Duodenal mucosa (tissue), 2 donors: ENCODE data around the gene KIF1A.

Experiments
- H3K27ac ChIP-seq: one replicate; pipeline ENCODE4 v1.7.0; 2013; ENCODE audit warnings: low read depth, low read length
- H3K27me3 ChIP-seq, 2 donors: one replicate each; pipeline ENCODE4 v1.7.0; 2013; ENCODE audit warnings: low read length in 2 of 2, control low read depth in 1 of 2; ENCODE audit not compliant: insufficient read depth in 2 of 2, control insufficient read depth in 1 of 2
- H3K36me3 ChIP-seq, 2 donors: one replicate each; pipeline ENCODE4 v1.7.0; 2013; ENCODE audit warnings: low read length in 2 of 2, control low read depth in 1 of 2; ENCODE audit not compliant: insufficient read depth in 2 of 2, control insufficient read depth in 1 of 2
- H3K4me1 ChIP-seq, 2 donors: one replicate each; pipeline ENCODE4 v1.7.0; 2013; ENCODE audit warnings: low read length in 2 of 2, control low read depth in 1 of 2; ENCODE audit not compliant: insufficient read depth in 2 of 2, control insufficient read depth in 1 of 2
- H3K4me3 ChIP-seq, 2 donors: one replicate each; pipeline ENCODE4 v1.7.0; 2013; ENCODE audit warnings: low read length in 2 of 2, low read depth in 1 of 2
- H3K9ac ChIP-seq, 2 donors: one replicate each; pipeline ENCODE4 v1.7.0; 2013; ENCODE audit warnings: low read length in 2 of 2, low read depth in 1 of 2
- H3K9me3 ChIP-seq, 2 donors: one replicate each; pipeline ENCODE4 v1.7.0; 2013; ENCODE audit warnings: low read length in 2 of 2, control low read depth in 1 of 2; ENCODE audit not compliant: control insufficient read depth in 1 of 2

Gene KIF1A

DNA sequence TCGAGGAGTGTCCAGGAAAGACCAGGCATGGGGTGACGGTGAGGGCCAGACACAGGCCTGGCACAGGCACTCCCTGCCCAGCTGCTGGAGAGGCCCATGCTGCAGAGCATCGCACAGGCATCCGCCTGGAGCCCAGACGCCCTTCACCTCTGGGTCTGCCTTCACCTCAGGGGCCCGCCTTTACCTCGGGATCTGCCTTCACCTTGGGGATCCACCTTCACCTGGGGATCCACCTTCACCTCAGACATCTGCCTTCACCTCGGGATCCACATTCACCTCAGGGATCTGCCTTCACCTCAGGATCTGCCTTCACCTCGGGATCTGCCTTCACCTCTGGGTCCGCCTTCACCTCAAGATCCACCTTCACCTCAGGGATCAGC lies 7.7 kb downstream of the KIF1A start:
- no peaks in the 10 kb centered on the region for H3K36me3 ChIP-seq
- H3K27me3 ChIP-seq, result peaks cover 0 to 4% of the 10 kb centered on the region in 2 donors

DNA sequence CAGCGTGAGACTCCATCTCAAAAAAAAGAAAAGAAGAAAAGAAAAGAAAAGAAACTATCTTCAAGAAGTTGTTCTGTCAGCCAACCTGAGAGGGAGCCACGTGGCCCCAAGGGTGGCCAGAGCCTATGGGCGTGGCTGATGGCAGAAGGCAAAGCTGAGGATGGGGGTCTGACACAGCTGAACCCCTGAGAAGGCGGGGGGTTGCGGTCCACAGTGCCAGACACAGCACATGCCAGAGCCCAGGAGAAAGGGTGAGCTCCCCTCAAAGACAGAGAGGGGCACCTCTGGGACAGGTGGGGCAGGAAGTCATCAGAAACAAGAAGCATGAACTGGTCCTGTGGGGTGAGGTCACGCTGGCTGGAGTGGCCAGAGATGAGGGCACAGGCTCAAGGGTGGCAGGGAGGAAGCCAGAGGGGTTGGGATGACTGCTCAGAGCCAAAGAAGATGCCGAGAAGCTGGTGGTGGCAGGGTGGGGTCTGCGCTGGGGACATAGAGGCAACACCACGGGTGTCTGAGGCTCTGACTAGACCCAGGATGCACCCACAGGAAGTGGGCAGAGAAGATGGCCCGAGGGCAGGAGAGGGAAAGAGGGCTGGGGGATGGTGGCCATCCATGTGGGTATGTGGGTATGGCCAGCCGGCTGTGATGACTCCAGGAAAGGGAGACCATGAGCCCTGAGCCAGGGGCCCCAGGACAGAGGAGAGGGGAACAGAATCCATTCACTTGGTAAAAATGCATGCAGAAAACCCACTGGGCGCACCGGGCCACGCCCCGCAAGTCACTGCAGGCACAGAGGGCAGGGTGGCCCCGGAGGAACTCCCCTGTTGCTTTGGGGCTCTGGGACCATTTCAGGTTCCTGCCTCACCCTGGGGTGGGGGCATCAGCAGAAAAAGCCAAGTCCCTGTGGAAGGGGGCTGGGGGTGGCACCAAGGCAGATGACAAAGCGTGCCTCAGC lies 8.4 kb downstream of the KIF1A start:
- no peaks in the 10 kb centered on the region for H3K27me3 ChIP-seq
- no peaks in the 10 kb centered on the region for H3K36me3 ChIP-seq
- no peak overlapping the region for H3K4me3 ChIP-seq
- no peak overlapping the region for H3K27ac ChIP-seq
- H3K4me1 ChIP-seq, result no peaks in the 10 kb centered on the region
- no peak overlapping the region for H3K9ac ChIP-seq
- peaks cover 0 to 7% of the 10 kb centered on the region in 2 donors for H3K9me3 ChIP-seq

More for the DNA sequence above, 7.7 kb downstream of the KIF1A start:
- Histone ChIP-seq H3K4me3 (no peak overlapping the region), H3K27ac (no peak overlapping the region), H3K9ac (no peak overlapping the region), H3K9me3 (peaks cover 0 to 7% of the 10 kb centered on the region in 2 donors), H3K4me1 (no peaks in the 10 kb centered on the region)

DNA sequence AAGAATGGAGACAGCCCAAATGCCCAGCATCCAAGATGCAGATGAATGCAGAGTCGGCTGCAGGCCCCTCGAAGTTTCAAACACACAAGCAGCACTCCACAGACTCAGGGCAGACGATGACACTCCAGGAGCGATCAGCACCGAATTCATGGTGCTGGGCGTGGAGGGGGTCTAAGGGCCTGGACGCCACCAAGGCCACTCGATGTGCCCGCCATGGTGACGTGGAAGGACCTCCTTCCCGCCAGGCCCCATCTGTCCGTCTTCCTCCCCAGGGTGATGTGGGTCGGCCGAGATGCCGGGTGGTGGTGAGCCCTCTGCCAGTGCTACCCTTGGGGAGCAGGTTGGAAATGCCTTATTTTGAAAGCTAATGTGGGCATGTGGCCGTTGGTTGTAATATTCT lies 9.4 kb downstream of the KIF1A start:
- Histone ChIP-seq H3K9me3 (peaks cover 0 to 7% of the 10 kb centered on the region in 2 donors), H3K4me3 (no peak overlapping the region), H3K36me3 (no peaks in the 10 kb centered on the region), H3K9ac (no peak overlapping the region), H3K4me1 (no peaks in the 10 kb centered on the region), H3K27ac (no peak overlapping the region), H3K27me3 (no peaks in the 10 kb centered on the region)

DNA sequence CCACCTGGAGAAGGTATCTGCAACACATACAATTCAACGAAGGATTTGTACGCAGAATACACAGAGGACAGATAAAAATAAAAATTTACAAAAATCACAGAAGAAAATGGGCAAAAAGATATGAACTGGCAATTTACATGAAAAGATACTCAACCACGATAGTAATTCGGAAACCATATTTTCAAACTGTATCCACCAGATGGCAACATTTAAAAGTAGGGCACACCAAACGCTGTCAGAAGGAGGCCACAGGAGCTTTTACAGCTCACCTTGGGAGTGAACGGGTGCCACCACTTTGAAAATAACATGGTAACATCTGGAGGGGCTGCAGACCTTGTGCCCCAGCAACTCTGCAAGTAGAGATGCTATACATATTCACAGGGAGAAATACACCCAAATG lies 9.8 kb downstream of the KIF1A start:
- Histone ChIP-seq H3K36me3 (no peaks in the 10 kb centered on the region), H3K4me1 (no peaks in the 10 kb centered on the region), H3K27ac (no peak overlapping the region), H3K9me3 (peaks cover 0 to 7% of the 10 kb centered on the region in 2 donors), H3K9ac (no peak overlapping the region), H3K27me3 (no peaks in the 10 kb centered on the region), H3K4me3 (no peak overlapping the region)

DNA sequence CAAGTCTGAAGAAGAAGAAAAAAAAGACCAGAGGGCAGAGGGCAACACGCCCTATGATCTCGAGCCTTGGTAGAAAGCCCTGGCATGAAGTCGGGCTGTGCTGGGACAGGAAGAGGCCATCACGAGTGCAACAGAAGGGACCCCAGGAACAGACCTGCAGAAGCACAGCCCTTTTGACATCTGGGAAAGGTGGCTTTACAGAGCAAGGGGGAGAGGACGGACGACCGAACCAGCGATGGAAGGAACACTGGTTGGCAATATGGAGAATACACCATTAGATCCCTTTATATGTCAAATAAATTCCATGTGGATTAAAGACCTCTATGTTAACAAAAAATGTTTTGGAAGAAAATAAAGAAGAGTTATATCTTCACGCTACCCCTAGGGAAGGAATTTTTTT lies 10.7 kb downstream of the KIF1A start:
- Histone ChIP-seq H3K36me3 (no peaks in the 10 kb centered on the region), H3K27ac (no peak overlapping the region), H3K9me3 (peaks cover 0 to 6% of the 10 kb centered on the region in 2 donors), H3K4me1 (no peaks in the 10 kb centered on the region), H3K9ac (no peak overlapping the region), H3K4me3 (no peak overlapping the region), H3K27me3 (no peaks in the 10 kb centered on the region)

DNA sequence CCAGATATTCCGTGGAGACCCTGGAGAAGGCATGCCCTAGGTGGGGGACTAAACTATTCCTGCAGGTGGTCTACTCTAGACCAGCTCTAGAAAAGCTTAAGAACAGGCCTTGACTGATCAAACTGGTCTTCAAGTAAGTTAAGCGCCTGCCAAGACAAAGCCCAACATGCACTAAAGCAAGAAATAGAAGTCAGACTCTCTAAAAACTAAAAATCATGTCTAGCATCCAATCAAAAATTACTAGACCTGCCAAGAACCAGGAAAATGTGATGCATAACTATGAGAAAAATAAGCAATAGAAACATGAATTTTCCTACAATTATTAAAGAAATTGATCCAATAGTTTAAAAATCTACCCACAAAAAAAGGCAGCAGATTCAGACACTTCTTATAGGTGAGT lies 13.6 kb downstream of the KIF1A start:
- Histone ChIP-seq H3K4me1 (no peaks in the 10 kb centered on the region), H3K27me3 (peaks cover 0 to 4% of the 10 kb centered on the region in 2 donors), H3K4me3 (no peak overlapping the region)

DNA sequence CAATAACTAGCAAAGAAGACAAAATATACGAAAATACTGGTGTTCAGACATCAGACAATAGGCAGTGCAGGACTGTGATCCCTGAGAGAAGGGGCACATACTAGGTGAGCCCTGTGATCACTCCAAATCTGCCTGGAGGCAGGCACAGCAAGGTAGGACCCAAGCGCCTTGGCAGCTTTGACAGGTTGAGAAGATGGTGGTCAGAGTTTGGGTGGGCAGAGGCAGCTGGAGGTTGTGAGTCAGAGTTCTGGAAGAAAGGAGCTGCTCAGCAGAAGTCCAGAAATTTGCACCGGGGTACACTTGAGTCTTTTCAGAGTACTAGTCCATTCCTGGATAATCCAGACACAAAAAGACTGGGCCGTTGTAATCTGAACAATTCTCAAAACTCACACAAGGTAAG lies 14.0 kb downstream of the KIF1A start:
- H3K4me1 ChIP-seq, result no peaks in the 10 kb centered on the region
- no peak overlapping the region for H3K9ac ChIP-seq
- H3K4me3 ChIP-seq, result no peak overlapping the region
- no peak overlapping the region for H3K27ac ChIP-seq
- no peaks in the 10 kb centered on the region for H3K36me3 ChIP-seq
- H3K9me3 ChIP-seq, result no peaks in the 10 kb centered on the region
- H3K27me3 ChIP-seq, result peaks cover 0 to 5% of the 10 kb centered on the region in 2 donors

More for the DNA sequence above, 13.6 kb downstream of the KIF1A start:
- no peak overlapping the region for H3K9ac ChIP-seq
- no peaks in the 10 kb centered on the region for H3K9me3 ChIP-seq
- H3K27ac ChIP-seq, result no peak overlapping the region
- no peaks in the 10 kb centered on the region for H3K36me3 ChIP-seq

DNA sequence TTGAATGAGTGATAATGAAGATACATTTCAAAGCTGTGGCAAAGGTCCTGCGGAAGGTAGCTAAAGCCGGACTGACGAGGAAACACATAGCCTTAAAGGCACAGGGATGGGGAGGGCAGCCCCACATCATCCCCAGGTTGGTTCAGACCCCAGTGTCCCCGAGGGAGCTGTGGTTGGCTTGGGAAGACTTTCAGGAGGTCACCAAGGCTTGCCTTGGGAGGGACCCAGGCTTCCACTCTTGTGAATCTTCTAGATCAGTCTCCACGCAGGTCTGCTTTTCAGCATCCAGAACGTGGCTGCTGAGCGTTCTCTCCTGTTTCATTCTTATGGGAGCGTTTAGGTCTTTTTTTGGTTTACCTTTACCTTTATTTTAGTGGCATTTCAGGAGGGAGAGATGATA lies 16.8 kb downstream of the KIF1A start:
- H3K4me1 ChIP-seq, result peaks cover 0 to 6% of the 10 kb centered on the region in 2 donors
- peaks cover 0 to 10% of the 10 kb centered on the region in 2 donors for H3K27me3 ChIP-seq
- H3K9ac ChIP-seq, result no peak overlapping the region
- H3K4me3 ChIP-seq, result no peak overlapping the region
- H3K9me3 ChIP-seq, result no peaks in the 10 kb centered on the region
- H3K27ac ChIP-seq, result no peak overlapping the region
- no peaks in the 10 kb centered on the region for H3K36me3 ChIP-seq

DNA sequence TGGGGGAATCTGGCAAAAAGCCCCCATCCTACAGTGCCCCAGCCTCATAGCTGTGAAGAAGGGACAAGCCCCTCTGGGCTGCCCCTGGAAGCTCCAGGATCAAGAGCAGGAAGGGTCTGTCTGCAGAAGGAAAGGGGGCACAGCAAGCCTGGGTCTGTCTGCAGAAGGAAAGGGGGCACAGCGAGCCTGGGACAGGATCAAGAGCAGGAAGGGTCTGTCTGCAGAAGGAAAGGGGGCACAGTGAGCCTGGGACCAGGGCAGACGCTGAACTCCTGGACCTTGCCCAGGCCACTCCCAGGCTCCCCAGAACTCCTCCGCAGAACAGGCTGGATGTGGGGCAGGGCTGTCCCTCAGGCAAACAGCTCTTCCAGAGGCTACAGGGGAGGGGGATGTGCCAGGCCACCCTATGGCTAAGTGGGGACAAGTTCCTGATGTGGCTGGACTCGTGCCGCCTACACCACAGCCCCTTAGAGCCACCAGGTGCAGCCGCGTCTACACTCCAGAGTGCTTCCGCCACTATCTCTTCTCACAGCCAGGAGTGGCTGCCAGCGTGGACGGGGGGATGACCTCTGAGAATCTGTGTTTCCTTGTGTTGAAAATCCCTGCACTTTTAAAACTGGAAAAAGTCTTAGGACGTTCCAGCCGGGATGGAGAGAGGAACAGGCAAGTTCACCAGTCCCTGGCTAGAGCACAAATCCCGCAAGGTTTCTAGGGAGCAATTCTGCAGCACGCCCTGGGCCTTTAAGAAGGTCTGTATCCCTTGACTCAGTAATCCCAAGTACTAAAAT lies 20.8 kb downstream of the KIF1A start:
- Histone ChIP-seq H3K4me1 (peaks cover 0 to 11% of the 10 kb centered on the region in 2 donors), H3K9me3 (no peaks in the 10 kb centered on the region), H3K4me3 (no peak overlapping the region), H3K27me3 (peaks cover 0 to 10% of the 10 kb centered on the region in 2 donors), H3K27ac (no peak overlapping the region), H3K36me3 (no peaks in the 10 kb centered on the region), H3K9ac (no peak overlapping the region)

DNA sequence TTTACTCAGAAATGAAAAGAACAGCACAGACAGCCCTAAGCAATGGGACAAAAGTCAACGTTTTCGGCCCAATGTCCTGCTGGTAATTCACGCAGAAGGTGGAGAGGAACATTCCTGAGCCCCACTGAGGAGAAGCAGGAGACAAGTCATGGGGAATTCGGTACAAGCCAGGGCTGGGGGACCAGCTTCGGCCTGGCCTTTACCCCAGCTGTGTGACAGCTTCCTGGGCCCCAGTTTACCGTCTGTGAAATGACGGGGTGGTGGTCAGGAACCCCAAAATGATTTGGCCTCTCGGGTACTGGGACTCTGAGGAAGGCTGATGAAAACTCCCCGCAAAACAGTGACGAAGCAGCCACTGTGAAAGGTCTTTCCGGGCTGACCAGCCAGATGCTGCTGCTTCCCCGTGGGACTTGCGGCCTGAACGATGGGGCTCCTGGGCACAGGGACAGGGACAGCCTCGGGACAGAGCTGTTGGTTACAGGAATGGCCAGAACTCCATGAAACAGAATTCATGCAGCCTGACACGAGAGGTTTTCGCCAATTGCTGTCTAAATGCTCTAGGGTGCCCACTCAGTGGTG lies 21.6 kb downstream of the KIF1A start:
- no peak overlapping the region for H3K9ac ChIP-seq
- H3K36me3 ChIP-seq, result no peaks in the 10 kb centered on the region
- peaks cover 0 to 10% of the 10 kb centered on the region in 2 donors for H3K27me3 ChIP-seq
- no peak overlapping the region for H3K4me3 ChIP-seq
- no peak overlapping the region for H3K27ac ChIP-seq
- H3K4me1 ChIP-seq, result peaks cover 0 to 16% of the 10 kb centered on the region in 2 donors
- H3K9me3 ChIP-seq, result no peaks in the 10 kb centered on the region
